ENCODE results near the gene CSPG5.
A peak's percentile ranks its signal among the peaks of the same experiment; 100 is the strongest.

Gene CSPG5

GRCh38 chr3:47541583-47542108 lies 37.0 kb downstream of the CSPG5 start:
- DNase-seq (ENCODE audit: low read depth), result no peak
- TF ChIP-seq CTCF (IDR thresholded peaks at IDR 0.05; ENCODE audit: insufficient read depth, low read depth, low read length, missing control alignments), result no peak
- H3K4me3 ChIP-seq (ENCODE audit: low read length), result no peak overlapping the region

- no peak for TF ChIP-seq CTCF (IDR thresholded peaks at IDR 0.05; ENCODE audit: insufficient read depth, low read depth, low read length, missing control alignments)
- DNase-seq (ENCODE audit: low read depth), result peak; percentile 26
- H3K4me3 ChIP-seq (ENCODE audit: low read length), result no peak overlapping the region
Measured at GRCh38 chr3:47540281-47540680, 38.4 kb downstream of the CSPG5 start.

GRCh38 chr3:47536967-47537366 lies 41.7 kb downstream of the CSPG5 start:
- TF ChIP-seq CTCF (IDR thresholded peaks at IDR 0.05; ENCODE audit: insufficient read depth, low read depth, low read length, missing control alignments), result no peak
- no peak overlapping the region for H3K4me3 ChIP-seq (ENCODE audit: low read length)
- DNase-seq (ENCODE audit: low read depth), result no peak

GRCh38 chr3:47536221-47536891 lies 42.3 kb downstream of the CSPG5 start:
- H3K4me3 ChIP-seq (ENCODE audit: low read length), result no peak overlapping the region
- no peak for TF ChIP-seq CTCF (IDR thresholded peaks at IDR 0.05; ENCODE audit: insufficient read depth, low read depth, low read length, missing control alignments)

GRCh38 chr3:47533996-47534454 lies 44.6 kb downstream of the CSPG5 start:
- DNase-seq (ENCODE audit: low read depth), result peak; percentile 56
- TF ChIP-seq CTCF (IDR thresholded peaks at IDR 0.05; ENCODE audit: insufficient read depth, low read depth, low read length, missing control alignments), result no peak
- H3K4me3 ChIP-seq (ENCODE audit: low read length), result no peak overlapping the region

More at GRCh38 chr3:47536221-47536891, 42.3 kb downstream of the CSPG5 start:
- DNase-seq (ENCODE audit: low read depth), result no peak

- peak; percentile 92 for DNase-seq (ENCODE audit: low read depth)
- no peak for TF ChIP-seq CTCF (IDR thresholded peaks at IDR 0.05; ENCODE audit: insufficient read depth, low read depth, low read length, missing control alignments)
- H3K4me3 ChIP-seq (ENCODE audit: low read length), result no peak overlapping the region
Measured at GRCh38 chr3:47533481-47533880, 45.2 kb downstream of the CSPG5 start.
